Measurements from ENCODE around the gene KREMEN1. TPM values are rescaled to one million over a fixed set of nuclear protein-coding genes. Genes with fewer than 3 reads are reported as not detected.

The KREMEN1 gene
- total and polyA plus RNA-seq, 9 of the 15 experiments (the other 6 are each of a cell fraction or from before 2014, with no cell fraction given), result 0.69 to 11.5 (median 4.3) TPM

DNA sequence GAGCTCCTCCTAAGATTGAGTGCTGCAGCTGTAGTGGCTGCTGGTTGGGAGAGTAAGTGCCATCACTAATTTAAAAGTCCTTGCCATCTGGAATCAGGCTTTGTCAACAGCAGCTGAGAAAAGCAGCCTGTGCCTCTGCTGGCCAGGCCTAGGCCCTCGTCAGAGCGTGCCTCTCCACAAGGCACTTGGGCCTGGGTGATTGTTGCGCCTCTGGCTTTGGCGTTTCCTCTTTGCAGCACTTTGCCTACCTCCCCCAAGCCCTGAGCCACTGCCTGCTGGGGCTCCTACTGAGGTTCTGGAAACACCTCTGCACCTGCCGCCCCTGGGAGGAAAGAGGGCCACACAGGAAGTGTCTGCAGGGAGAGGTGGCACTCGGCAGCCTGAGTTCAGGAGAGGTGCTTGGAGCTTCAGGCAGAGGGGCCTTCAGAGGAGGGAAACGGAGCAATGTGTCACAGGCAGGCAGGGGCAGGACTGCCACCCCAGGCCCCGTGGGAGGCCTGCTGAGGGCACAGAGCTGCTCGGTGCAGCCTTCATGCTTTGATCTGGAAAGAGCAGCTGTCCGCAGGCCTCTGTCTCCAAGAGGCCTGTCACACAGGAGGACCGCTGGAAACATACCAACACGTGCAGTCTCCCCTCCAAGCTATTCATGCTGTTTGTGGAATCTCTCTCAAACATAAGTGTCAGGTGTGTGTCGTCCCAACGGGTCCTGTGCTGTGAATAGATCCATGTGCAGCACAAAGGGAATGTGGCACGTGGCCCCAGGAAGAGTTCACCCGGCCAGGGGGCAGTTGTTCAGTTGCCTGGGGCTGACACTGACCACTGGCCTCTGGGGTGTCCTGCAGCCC, 71.3 kb downstream of the KREMEN1 start:
- Histone ChIP-seq H3K9me1 (ENCODE audit: control insufficient read depth, insufficient read depth, low read length) (no peaks in the 10 kb centered on the region), H3K79me2 (ENCODE audit: control insufficient read depth, insufficient read depth, low read length) (no peaks in the 10 kb centered on the region), H3K9ac (ENCODE audit: insufficient read depth in 1 of 2, low read depth in 2 of 2, low read length in 2 of 2) (no peak overlapping the region; a peak in 1 of 4 replicates), H3K36me3 (ENCODE audit: control insufficient read depth, insufficient read depth, low read length) (peaks cover 6% of the 10 kb centered on the region; the same call in 1 of the 3 replicates), H3K27ac (ENCODE audit: extremely low read depth, low read depth, low read length) (no peak overlapping the region), H3K9me3 (replicated peaks; ENCODE audit: control insufficient read depth, insufficient read depth, low read depth, low read length) (no peaks in the 10 kb centered on the region), H3K4me1 (replicated peaks in 1 of 2; ENCODE audit: control insufficient read depth in 2 of 2, insufficient read depth in 2 of 2, low read length in 2 of 2) (peaks cover 0 to 17% of the 10 kb centered on the region in 2 experiments; a peak in 2 of 5 replicates), H3K27me3 (ENCODE audit: control insufficient read depth in 2 of 2, insufficient read depth in 2 of 2, low read length in 2 of 2) (no peaks in the 10 kb centered on the region), H2AFZ (ENCODE audit: low read depth, low read length) (no peak overlapping the region), H3K4me2 (ENCODE audit: insufficient read depth, low read length) (no peak overlapping the region), H3K4me3 (no peak overlapping the region), H4K20me1 (replicated peaks; ENCODE audit: control insufficient read depth, insufficient read depth, low read length) (no peaks in the 10 kb centered on the region)
- CTCF ChIA-PET (ENCODE audit: low intra/inter-chr PET ratio), result no interaction called here
- no TSS peak for BruUV-seq (replicated peaks)
- WGBS (ENCODE audit: insufficient coverage, low coverage, missing lambda C conversion rate), result 72% methylated on average over 10 of the region's 16 CpGs
- ATAC-seq (no peak), FAIRE-seq (no peak), DNase-seq (ENCODE audit: extremely low read depth in 1 of 4, low spot score in 3 of 4) (no peak)
- in situ Hi-C loops (cut with MboI), result no loop called here
- POLR2A ChIA-PET, result interaction anchor here (0.6 to 0.7 kb wide), 2 partner anchors 10 to 325 kb away, joined by 3 read pairs; no protein-coding TSS in a partner anchor
- TF ChIP-seq ZNF583 (CRISPR knock-in tag; IDR thresholded peaks at IDR 0.05) (no peak), TAF7 (tag; IDR thresholded peaks at IDR 0.05) (no peak), HNRNPLL (IDR thresholded peaks at IDR 0.05; ENCODE audit: low read depth, low read length, poor library complexity, severe bottlenecking) (no peak), HNRNPH1 (optimal IDR thresholded peaks at IDR 0.05; ENCODE audit: low read depth, low read length) (no peak), ZNF263 (CRISPR knock-in tag; IDR thresholded peaks at IDR 0.05; ENCODE audit: borderline replicate concordance) (no peak), ESRRB (CRISPR knock-in tag; IDR thresholded peaks at IDR 0.05; ENCODE audit: borderline replicate concordance) (no peak)
- TF ChIP-seq, protein P1, sequence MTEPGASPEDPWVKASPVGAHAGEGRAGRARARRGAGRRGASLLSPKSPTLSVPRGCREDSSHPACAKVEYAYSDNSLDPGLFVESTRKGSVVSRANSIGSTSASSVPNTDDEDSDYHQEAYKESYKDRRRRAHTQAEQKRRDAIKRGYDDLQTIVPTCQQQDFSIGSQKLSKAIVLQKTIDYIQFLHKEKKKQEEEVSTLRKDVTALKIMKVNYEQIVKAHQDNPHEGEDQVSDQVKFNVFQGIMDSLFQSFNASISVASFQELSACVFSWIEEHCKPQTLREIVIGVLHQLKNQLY (CRISPR knock-in tag; conservative IDR thresholded peaks at IDR 0.05), result no peak
- TF ChIP-seq, protein P2, sequence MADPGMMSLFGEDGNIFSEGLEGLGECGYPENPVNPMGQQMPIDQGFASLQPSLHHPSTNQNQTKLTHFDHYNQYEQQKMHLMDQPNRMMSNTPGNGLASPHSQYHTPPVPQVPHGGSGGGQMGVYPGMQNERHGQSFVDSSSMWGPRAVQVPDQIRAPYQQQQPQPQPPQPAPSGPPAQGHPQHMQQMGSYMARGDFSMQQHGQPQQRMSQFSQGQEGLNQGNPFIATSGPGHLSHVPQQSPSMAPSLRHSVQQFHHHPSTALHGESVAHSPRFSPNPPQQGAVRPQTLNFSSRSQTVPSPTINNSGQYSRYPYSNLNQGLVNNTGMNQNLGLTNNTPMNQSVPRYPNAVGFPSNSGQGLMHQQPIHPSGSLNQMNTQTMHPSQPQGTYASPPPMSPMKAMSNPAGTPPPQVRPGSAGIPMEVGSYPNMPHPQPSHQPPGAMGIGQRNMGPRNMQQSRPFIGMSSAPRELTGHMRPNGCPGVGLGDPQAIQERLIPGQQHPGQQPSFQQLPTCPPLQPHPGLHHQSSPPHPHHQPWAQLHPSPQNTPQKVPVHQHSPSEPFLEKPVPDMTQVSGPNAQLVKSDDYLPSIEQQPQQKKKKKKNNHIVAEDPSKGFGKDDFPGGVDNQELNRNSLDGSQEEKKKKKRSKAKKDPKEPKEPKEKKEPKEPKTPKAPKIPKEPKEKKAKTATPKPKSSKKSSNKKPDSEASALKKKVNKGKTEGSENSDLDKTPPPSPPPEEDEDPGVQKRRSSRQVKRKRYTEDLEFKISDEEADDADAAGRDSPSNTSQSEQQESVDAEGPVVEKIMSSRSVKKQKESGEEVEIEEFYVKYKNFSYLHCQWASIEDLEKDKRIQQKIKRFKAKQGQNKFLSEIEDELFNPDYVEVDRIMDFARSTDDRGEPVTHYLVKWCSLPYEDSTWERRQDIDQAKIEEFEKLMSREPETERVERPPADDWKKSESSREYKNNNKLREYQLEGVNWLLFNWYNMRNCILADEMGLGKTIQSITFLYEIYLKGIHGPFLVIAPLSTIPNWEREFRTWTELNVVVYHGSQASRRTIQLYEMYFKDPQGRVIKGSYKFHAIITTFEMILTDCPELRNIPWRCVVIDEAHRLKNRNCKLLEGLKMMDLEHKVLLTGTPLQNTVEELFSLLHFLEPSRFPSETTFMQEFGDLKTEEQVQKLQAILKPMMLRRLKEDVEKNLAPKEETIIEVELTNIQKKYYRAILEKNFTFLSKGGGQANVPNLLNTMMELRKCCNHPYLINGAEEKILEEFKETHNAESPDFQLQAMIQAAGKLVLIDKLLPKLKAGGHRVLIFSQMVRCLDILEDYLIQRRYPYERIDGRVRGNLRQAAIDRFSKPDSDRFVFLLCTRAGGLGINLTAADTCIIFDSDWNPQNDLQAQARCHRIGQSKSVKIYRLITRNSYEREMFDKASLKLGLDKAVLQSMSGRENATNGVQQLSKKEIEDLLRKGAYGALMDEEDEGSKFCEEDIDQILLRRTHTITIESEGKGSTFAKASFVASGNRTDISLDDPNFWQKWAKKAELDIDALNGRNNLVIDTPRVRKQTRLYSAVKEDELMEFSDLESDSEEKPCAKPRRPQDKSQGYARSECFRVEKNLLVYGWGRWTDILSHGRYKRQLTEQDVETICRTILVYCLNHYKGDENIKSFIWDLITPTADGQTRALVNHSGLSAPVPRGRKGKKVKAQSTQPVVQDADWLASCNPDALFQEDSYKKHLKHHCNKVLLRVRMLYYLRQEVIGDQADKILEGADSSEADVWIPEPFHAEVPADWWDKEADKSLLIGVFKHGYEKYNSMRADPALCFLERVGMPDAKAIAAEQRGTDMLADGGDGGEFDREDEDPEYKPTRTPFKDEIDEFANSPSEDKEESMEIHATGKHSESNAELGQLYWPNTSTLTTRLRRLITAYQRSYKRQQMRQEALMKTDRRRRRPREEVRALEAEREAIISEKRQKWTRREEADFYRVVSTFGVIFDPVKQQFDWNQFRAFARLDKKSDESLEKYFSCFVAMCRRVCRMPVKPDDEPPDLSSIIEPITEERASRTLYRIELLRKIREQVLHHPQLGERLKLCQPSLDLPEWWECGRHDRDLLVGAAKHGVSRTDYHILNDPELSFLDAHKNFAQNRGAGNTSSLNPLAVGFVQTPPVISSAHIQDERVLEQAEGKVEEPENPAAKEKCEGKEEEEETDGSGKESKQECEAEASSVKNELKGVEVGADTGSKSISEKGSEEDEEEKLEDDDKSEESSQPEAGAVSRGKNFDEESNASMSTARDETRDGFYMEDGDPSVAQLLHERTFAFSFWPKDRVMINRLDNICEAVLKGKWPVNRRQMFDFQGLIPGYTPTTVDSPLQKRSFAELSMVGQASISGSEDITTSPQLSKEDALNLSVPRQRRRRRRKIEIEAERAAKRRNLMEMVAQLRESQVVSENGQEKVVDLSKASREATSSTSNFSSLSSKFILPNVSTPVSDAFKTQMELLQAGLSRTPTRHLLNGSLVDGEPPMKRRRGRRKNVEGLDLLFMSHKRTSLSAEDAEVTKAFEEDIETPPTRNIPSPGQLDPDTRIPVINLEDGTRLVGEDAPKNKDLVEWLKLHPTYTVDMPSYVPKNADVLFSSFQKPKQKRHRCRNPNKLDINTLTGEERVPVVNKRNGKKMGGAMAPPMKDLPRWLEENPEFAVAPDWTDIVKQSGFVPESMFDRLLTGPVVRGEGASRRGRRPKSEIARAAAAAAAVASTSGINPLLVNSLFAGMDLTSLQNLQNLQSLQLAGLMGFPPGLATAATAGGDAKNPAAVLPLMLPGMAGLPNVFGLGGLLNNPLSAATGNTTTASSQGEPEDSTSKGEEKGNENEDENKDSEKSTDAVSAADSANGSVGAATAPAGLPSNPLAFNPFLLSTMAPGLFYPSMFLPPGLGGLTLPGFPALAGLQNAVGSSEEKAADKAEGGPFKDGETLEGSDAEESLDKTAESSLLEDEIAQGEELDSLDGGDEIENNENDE (IDR thresholded peaks at IDR 0.05; ENCODE audit: low read depth, low read length), result no peak
- intact Hi-C loops (cut with micrococcal nuclease), result no loop called here
